Progenitor cell of endocrine pancreas (in vitro differentiated cells): ENCODE measurements around the gene UIMC1. TPM values are rescaled to one million over a fixed set of nuclear protein-coding genes. Genes with fewer than 3 reads are reported as not detected.

Source experiments
- DNase-seq: peaks from one replicate; pipeline ENCODE4 v3.0.0; 2021; ENCODE audit warnings: low spot score; ENCODE audit not compliant: unreplicated experiment
- H3K27ac Mint-ChIP-seq: 2 replicates; pipeline ENCODE4 v1.8.0; 2021; ENCODE audit warnings: mild to moderate bottlenecking, moderate library complexity, mixed read lengths
- H3K27me3 Mint-ChIP-seq: 2 replicates; pipeline ENCODE4 v1.8.0; 2021; ENCODE audit warnings: mixed read lengths
- H3K36me3 Mint-ChIP-seq: 2 replicates; pipeline ENCODE4 v1.8.0; 2022; ENCODE audit warnings: mixed read lengths; ENCODE audit not compliant: insufficient read depth
- H3K4me1 Mint-ChIP-seq: 2 replicates; pipeline ENCODE4 v1.8.0; 2021; ENCODE audit warnings: low read depth, mixed read lengths
- H3K4me3 Mint-ChIP-seq: 2 replicates; pipeline ENCODE4 v1.8.0; 2021; ENCODE audit warnings: low read depth, mild to moderate bottlenecking, moderate library complexity, mixed read lengths
- H3K9me3 Mint-ChIP-seq: 2 replicates; pipeline ENCODE4 v1.8.0; 2021; ENCODE audit warnings: low read depth, mixed read lengths
- total RNA-seq: library from RNA; stranded (reverse); gene quantifications from 2 replicates; pipeline ENCODE4 v1.2.1, GENCODE V29; 2021
- TF ChIP-seq, protein P1 (sequence below): fragments of 200-600 bp; sonication (generic); IDR thresholded peaks from one replicate; pipeline ENCODE4 v1.5.0; 2021; ENCODE audit warnings: antibody characterized with exemption, mild to moderate bottlenecking; ENCODE audit not compliant: unreplicated experiment

UIMC1 gene
- total RNA-seq, 1 donor from 2014 or later: 47.4 TPM

DNA sequence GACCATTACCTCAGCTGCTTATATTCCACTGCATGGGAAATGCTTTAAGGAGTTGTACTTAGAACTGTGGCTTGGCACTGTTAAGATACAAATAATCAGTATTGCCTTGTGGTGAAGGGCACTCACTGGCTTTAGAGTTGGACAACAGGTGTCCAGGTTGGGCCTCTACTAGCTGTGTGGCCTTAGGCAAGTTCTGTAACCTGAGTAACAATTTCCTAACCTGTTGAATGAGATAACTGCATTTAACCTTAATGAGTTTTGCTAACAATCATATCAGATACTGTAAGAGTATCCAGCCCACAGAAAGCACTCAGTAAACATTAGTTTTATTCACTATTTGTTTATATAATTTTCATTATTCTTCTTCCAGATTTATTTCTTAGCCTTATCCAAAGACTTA, 90.2 kb downstream of the UIMC1 start:
- no peaks in the 10 kb centered on the region for H3K9me3 Mint-ChIP-seq
- H3K4me3 Mint-ChIP-seq: no peak overlapping the region
- DNase-seq: no peak
- peaks cover 13% of the 10 kb centered on the region for H3K36me3 Mint-ChIP-seq
- peaks cover 5% of the 10 kb centered on the region for H3K4me1 Mint-ChIP-seq
- H3K27me3 Mint-ChIP-seq: no peaks in the 10 kb centered on the region
- TF ChIP-seq, protein P1, sequence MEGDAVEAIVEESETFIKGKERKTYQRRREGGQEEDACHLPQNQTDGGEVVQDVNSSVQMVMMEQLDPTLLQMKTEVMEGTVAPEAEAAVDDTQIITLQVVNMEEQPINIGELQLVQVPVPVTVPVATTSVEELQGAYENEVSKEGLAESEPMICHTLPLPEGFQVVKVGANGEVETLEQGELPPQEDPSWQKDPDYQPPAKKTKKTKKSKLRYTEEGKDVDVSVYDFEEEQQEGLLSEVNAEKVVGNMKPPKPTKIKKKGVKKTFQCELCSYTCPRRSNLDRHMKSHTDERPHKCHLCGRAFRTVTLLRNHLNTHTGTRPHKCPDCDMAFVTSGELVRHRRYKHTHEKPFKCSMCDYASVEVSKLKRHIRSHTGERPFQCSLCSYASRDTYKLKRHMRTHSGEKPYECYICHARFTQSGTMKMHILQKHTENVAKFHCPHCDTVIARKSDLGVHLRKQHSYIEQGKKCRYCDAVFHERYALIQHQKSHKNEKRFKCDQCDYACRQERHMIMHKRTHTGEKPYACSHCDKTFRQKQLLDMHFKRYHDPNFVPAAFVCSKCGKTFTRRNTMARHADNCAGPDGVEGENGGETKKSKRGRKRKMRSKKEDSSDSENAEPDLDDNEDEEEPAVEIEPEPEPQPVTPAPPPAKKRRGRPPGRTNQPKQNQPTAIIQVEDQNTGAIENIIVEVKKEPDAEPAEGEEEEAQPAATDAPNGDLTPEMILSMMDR: no peak
- H3K27ac Mint-ChIP-seq: no peak overlapping the region

DNA sequence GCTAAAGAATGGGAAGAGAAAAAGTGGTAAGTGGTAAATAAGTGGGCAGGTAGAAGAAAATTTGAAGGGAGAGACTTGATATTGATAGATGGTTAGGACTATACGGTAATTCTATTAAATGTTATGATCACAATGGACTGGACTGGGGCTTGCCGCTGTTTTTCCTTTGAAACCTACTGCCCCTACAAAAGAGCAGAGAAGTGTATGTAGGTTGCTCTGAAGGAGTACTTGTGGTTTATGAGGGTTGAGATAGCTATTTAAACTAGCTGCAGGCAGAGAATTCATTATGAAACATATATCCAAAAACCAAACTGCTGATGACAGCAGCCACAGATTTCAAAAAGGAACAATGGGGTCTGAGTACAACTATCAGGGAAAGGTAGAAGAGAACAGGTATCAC, 90.7 kb downstream of the UIMC1 start:
- H3K4me1 Mint-ChIP-seq: peaks cover 5% of the 10 kb centered on the region
- H3K27me3 Mint-ChIP-seq: no peaks in the 10 kb centered on the region
- H3K27ac Mint-ChIP-seq: no peak overlapping the region
- no peak for DNase-seq
- peaks cover 14% of the 10 kb centered on the region for H3K36me3 Mint-ChIP-seq
- TF ChIP-seq, protein P1: no peak
- H3K9me3 Mint-ChIP-seq: no peaks in the 10 kb centered on the region
- no peak overlapping the region for H3K4me3 Mint-ChIP-seq

DNA sequence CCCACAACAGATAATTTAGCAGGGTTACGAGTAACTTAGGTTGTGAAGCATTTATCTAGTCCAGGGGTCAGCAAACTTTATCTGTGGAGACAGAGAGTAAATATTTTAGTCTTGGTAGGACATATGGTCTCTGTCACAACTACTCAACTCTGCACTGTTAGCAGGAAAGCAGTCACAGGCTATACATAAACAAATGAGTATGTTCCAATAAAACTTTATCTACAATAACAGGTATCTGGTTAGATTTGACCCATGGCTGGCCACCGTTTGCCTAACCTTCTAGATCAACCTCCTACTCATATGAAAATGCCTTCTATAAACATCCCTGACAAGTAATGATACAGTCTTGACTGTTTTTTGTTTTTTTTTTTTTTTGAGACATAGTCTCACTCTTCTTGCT, 94.5 kb downstream of the UIMC1 start:
- Mint-ChIP-seq H3K4me1 (peaks cover 5% of the 10 kb centered on the region), H3K27me3 (no peaks in the 10 kb centered on the region), H3K36me3 (peaks cover 9% of the 10 kb centered on the region), H3K4me3 (no peak overlapping the region), H3K27ac (no peak overlapping the region), H3K9me3 (no peaks in the 10 kb centered on the region)
- TF ChIP-seq, protein P1: no peak
- DNase-seq: no peak

DNA sequence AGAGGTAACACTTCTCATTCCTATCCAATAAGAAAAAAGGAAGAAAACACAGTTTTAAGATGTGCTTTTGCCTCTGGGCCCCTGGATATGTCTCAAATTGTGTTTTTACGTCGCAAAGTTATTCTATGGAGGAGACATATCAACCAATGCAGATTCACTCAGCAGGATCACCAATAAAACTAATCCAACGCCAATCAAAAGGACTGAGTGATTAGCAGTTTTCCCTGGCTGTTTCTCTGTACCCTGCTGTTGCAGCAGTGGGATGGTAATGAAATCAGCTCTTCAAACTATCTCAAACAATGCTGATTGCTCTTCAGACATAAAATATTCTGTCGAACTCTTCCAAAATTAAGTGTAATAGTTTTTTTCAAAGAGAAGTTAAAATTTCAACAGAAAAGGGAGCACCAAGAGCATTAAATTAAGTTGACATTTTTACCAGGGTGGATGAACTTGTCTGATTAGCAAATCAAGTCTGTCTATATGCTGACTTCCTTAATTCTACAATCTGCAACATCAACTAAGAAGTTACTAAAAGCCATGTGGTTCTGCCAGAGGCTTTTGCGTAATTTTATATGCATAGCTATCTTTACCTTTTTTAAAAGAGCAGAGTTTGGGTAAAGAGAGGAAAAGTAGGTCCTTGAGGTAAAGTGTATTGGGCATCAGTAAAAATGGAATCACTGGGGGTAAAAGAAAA, 97.8 kb downstream of the UIMC1 start:
- peaks cover 29% of the 10 kb centered on the region for H3K36me3 Mint-ChIP-seq
- TF ChIP-seq, protein P1: no peak

DNA sequence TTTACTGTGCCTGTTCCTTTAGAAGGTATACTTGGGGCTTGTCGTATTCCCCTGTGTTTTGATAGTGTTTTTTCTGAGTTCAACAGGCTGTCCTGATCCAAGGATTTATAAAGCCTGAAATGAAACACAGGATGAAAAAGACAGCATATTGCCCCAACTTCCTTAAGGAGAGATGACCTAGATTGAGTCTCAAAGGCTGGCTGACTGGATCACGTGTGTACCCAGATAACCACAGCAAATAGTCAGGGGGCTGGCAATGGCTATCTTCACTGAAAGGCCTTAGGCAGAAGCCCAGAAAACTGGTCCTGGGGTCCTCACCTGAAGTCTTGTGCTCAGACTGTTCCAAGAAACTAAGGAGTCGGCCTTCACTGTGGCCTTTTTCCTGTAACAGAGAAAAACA, 99.8 kb downstream of the UIMC1 start:
- no peak overlapping the region for H3K27ac Mint-ChIP-seq
- no peaks in the 10 kb centered on the region for H3K9me3 Mint-ChIP-seq
- peaks cover 3% of the 10 kb centered on the region for H3K27me3 Mint-ChIP-seq
- DNase-seq: no peak
- TF ChIP-seq, protein P1: no peak
- H3K36me3 Mint-ChIP-seq: peaks cover 34% of the 10 kb centered on the region
- H3K4me1 Mint-ChIP-seq: peaks cover 20% of the 10 kb centered on the region
- H3K4me3 Mint-ChIP-seq: no peak overlapping the region

More for the DNA sequence above, 97.8 kb downstream of the UIMC1 start:
- Mint-ChIP-seq H3K27me3 (peaks cover 2% of the 10 kb centered on the region), H3K9me3 (no peaks in the 10 kb centered on the region), H3K27ac (no peak overlapping the region), H3K4me3 (no peak overlapping the region), H3K4me1 (peaks cover 8% of the 10 kb centered on the region)
- no peak for DNase-seq
